ENCODE measurements around the gene MRPL17.

The MRPL17 gene

DNA sequence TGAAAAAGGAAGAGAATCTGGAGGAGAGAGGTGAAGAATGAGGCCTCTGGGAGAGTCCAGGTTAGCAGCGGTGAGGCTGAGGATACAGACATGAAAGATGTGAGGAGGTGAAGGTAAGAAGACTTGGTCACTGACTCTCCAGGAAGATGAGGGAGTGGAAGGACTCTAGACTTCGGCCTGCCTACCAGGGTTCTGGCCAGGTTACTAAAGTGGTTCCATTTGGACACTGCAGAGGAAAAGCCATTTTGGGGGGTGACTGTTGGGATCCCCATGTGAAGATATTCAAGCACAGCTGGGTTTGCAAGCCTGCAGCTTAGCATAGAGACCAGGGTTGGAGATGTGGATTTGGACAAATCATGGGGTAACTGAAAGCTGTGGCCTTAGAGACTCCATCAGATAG lies 35.3 kb downstream of the MRPL17 start:
- WGBS, result 97% methylated on average over 2 of the region's 2 CpGs
- Histone ChIP-seq H2AK5ac (ENCODE audit: low read length, severe bottlenecking) (no peak overlapping the region), H3K27ac (ENCODE audit: low read length, poor library complexity, severe bottlenecking) (no peak overlapping the region)

DNA sequence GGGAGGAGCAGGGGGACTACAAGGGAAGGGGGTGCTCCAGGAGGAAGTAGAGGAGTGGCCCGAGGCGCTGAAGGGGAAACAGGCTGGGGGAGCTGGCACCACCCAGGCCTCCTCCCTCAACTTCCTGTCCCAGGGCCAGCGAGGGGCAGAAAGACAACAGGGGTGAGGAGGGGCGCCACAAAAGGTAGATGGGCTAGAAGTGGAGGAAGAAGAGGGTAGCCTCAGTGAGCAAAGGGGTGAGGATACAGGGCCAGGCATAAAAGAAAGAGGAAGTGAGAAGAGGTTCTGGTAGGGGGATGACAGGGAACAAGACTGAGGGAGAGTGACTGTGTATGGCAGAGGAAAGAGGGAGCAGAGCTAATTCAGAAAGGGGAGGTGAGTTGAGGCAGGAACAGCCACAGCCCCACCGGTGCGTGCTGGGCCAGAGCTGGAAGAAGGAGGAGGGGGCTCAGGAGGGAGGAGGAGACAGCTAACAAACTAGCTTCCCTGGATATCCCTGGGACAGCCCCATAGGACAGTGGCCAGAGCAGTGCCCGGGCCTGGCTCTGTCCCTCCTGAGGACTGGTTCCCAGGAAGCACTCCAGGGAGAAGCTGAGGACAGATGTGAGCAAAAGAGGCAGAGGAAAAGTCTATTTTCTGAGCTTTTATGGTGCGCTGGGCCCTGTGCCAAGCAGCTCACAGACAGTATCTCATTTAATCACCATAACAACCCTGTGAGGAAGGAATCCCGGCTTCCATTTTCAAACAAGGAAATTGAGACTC lies 36.0 kb downstream of the MRPL17 start:
- no peak overlapping the region for H3K4me2 ChIP-seq (ENCODE audit: low read length, poor library complexity, severe bottlenecking)
- H2BK120ac ChIP-seq (ENCODE audit: low read depth, low read length), result peak overlapping the region; percentile 93
- H3K79me1 ChIP-seq (replicated peaks; ENCODE audit: low read length, poor library complexity, severe bottlenecking), result no peaks in the 10 kb centered on the region
- H4K8ac ChIP-seq (ENCODE audit: low read length), result peak overlapping the region; percentile 93
- H3K27me3 ChIP-seq (ENCODE audit: control insufficient read depth in 1 of 2, insufficient read depth in 1 of 2, low read length in 2 of 2), result peaks cover 30 to 67% of the 10 kb centered on the region in 2 experiments
- H2BK12ac ChIP-seq (ENCODE audit: low read length in 2 of 2), result peak overlapping the region; percentile 91 to 97
- no peak overlapping the region for H3K4me3 ChIP-seq (ENCODE audit: insufficient read depth in 1 of 2, low read depth in 1 of 2, low read length in 2 of 2)
- peak; percentile 64 for DNase-seq
- peaks cover 5% of the 10 kb centered on the region for H3K9me3 ChIP-seq (ENCODE audit: control insufficient read depth, low read length)
- 26% methylated on average over 9 of the region's 9 CpGs for WGBS
- H3K4me1 ChIP-seq (ENCODE audit: control insufficient read depth, insufficient read depth, low read depth, low read length), result peaks cover 14% of the 10 kb centered on the region
- no peaks in the 10 kb centered on the region for H3K36me3 ChIP-seq (ENCODE audit: control insufficient read depth in 1 of 2, insufficient read depth in 2 of 2, low read depth in 1 of 2, low read length in 2 of 2)
- H3K27ac ChIP-seq (ENCODE audit: low read length, poor library complexity, severe bottlenecking), result no peak overlapping the region
- H2BK15ac ChIP-seq (ENCODE audit: low read depth, poor library complexity, severe bottlenecking), result peak overlapping the region; percentile 85
- H2BK5ac ChIP-seq (ENCODE audit: low read depth, low read length, poor library complexity, severe bottlenecking), result no peak overlapping the region
- H2AK5ac ChIP-seq (ENCODE audit: low read length, severe bottlenecking), result no peak overlapping the region
- peak overlapping the region in 1 of 2 experiments; percentile 82 for H3K14ac ChIP-seq (ENCODE audit: low read length in 2 of 2)
- peak overlapping the region; percentile 68 to 87 for H3K18ac ChIP-seq (ENCODE audit: low read depth in 1 of 2, low read length in 2 of 2)
- peak overlapping the region; percentile 16 for H2AFZ ChIP-seq (ENCODE audit: low read depth, low read length)
- peak overlapping the region; percentile 89 to 92 for H3K4ac ChIP-seq (ENCODE audit: low read depth in 1 of 2, low read length in 2 of 2)
- peak overlapping the region; percentile 94 for H4K91ac ChIP-seq (ENCODE audit: low read length)
- H3K23ac ChIP-seq (ENCODE audit: low read length in 2 of 2), result peak overlapping the region in 1 of 2 experiments; percentile 34
- no peak overlapping the region for H3K9ac ChIP-seq (ENCODE audit: low read length)

More for the DNA sequence above, 35.3 kb downstream of the MRPL17 start:
- Histone ChIP-seq H4K8ac (ENCODE audit: low read length) (no peak overlapping the region), H2BK120ac (ENCODE audit: low read depth, low read length) (no peak overlapping the region), H3K4ac (ENCODE audit: low read depth in 1 of 2, low read length in 2 of 2) (peak overlapping the region in 1 of 2 experiments; percentile 33), H4K91ac (ENCODE audit: low read length) (no peak overlapping the region), H2BK5ac (ENCODE audit: low read depth, low read length, poor library complexity, severe bottlenecking) (no peak overlapping the region), H3K4me3 (ENCODE audit: insufficient read depth in 1 of 2, low read depth in 1 of 2, low read length in 2 of 2) (no peak overlapping the region), H3K4me2 (ENCODE audit: low read length, poor library complexity, severe bottlenecking) (no peak overlapping the region), H3K14ac (ENCODE audit: low read length in 2 of 2) (peak overlapping the region in 1 of 2 experiments; percentile 19), H3K9me3 (ENCODE audit: control insufficient read depth, low read length) (peaks cover 5% of the 10 kb centered on the region), H3K36me3 (ENCODE audit: control insufficient read depth in 1 of 2, insufficient read depth in 2 of 2, low read depth in 1 of 2, low read length in 2 of 2) (no peaks in the 10 kb centered on the region), H2BK15ac (ENCODE audit: low read depth, poor library complexity, severe bottlenecking) (no peak overlapping the region), H3K23ac (ENCODE audit: low read length in 2 of 2) (no peak overlapping the region), H3K9ac (ENCODE audit: low read length) (no peak overlapping the region), H2AFZ (ENCODE audit: low read depth, low read length) (no peak overlapping the region), H3K18ac (ENCODE audit: low read depth in 1 of 2, low read length in 2 of 2) (peak overlapping the region in 1 of 2 experiments; percentile 18), H2BK12ac (ENCODE audit: low read length in 2 of 2) (peak overlapping the region in 1 of 2 experiments; percentile 72), H3K79me1 (replicated peaks; ENCODE audit: low read length, poor library complexity, severe bottlenecking) (no peaks in the 10 kb centered on the region), H3K27me3 (ENCODE audit: control insufficient read depth in 1 of 2, insufficient read depth in 1 of 2, low read length in 2 of 2) (peaks cover 32 to 70% of the 10 kb centered on the region in 2 experiments), H3K4me1 (ENCODE audit: control insufficient read depth, insufficient read depth, low read depth, low read length) (peaks cover 14% of the 10 kb centered on the region)
- no peak for DNase-seq

DNA sequence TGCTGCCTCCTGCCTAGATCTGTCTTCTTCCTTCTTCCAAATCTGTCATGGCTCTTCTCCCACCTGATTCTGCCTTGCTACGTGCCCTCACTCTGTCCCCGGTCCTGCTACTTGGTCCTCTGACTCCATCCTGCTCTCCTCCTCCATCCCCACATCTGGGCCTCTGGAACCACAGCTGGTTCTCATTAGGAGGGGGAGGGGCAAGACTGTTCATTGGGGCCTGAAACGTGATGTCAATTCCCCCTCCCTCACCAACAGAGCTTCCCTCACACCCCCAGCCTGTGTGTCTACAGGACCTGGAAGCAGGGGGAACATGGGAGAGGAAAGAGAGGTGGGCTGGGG lies 36.6 kb downstream of the MRPL17 start:
- H3K79me1 ChIP-seq (replicated peaks; ENCODE audit: low read length, poor library complexity, severe bottlenecking), result no peaks in the 10 kb centered on the region
- peak overlapping the region; percentile 93 for H2BK120ac ChIP-seq (ENCODE audit: low read depth, low read length)
- H3K18ac ChIP-seq (ENCODE audit: low read depth in 1 of 2, low read length in 2 of 2), result peak overlapping the region; percentile 68 to 87
- H3K9ac ChIP-seq (ENCODE audit: low read length), result peak overlapping the region; percentile 14
- H3K27me3 ChIP-seq (ENCODE audit: control insufficient read depth in 1 of 2, insufficient read depth in 1 of 2, low read length in 2 of 2), result peaks cover 27 to 65% of the 10 kb centered on the region in 2 experiments
- peak overlapping the region; percentile 94 for H4K91ac ChIP-seq (ENCODE audit: low read length)
- H3K4me1 ChIP-seq (ENCODE audit: control insufficient read depth, insufficient read depth, low read depth, low read length), result peaks cover 14% of the 10 kb centered on the region
- H3K23ac ChIP-seq (ENCODE audit: low read length in 2 of 2), result no peak overlapping the region
- H2BK12ac ChIP-seq (ENCODE audit: low read length in 2 of 2), result peak overlapping the region; percentile 91 to 97
- H3K9me3 ChIP-seq (ENCODE audit: control insufficient read depth, low read length), result peaks cover 5% of the 10 kb centered on the region
- no peak overlapping the region for H2BK5ac ChIP-seq (ENCODE audit: low read depth, low read length, poor library complexity, severe bottlenecking)
- peak overlapping the region in 1 of 2 experiments; percentile 51 for H3K4me3 ChIP-seq (ENCODE audit: insufficient read depth in 1 of 2, low read depth in 1 of 2, low read length in 2 of 2)
- 27% methylated on average over 2 of the region's 3 CpGs for WGBS
- no peak overlapping the region for H3K4me2 ChIP-seq (ENCODE audit: low read length, poor library complexity, severe bottlenecking)
- DNase-seq, result peak; percentile 56
- H3K14ac ChIP-seq (ENCODE audit: low read length in 2 of 2), result peak overlapping the region in 1 of 2 experiments; percentile 82
- peak overlapping the region; percentile 89 to 92 for H3K4ac ChIP-seq (ENCODE audit: low read depth in 1 of 2, low read length in 2 of 2)
- peak overlapping the region; percentile 21 for H2AFZ ChIP-seq (ENCODE audit: low read depth, low read length)
- no peak overlapping the region for H3K27ac ChIP-seq (ENCODE audit: low read length, poor library complexity, severe bottlenecking)
- peak overlapping the region; percentile 93 for H4K8ac ChIP-seq (ENCODE audit: low read length)
- no peak overlapping the region for H2AK5ac ChIP-seq (ENCODE audit: low read length, severe bottlenecking)
- no peaks in the 10 kb centered on the region for H3K36me3 ChIP-seq (ENCODE audit: control insufficient read depth in 1 of 2, insufficient read depth in 2 of 2, low read depth in 1 of 2, low read length in 2 of 2)
- peak overlapping the region; percentile 85 for H2BK15ac ChIP-seq (ENCODE audit: low read depth, poor library complexity, severe bottlenecking)

DNA sequence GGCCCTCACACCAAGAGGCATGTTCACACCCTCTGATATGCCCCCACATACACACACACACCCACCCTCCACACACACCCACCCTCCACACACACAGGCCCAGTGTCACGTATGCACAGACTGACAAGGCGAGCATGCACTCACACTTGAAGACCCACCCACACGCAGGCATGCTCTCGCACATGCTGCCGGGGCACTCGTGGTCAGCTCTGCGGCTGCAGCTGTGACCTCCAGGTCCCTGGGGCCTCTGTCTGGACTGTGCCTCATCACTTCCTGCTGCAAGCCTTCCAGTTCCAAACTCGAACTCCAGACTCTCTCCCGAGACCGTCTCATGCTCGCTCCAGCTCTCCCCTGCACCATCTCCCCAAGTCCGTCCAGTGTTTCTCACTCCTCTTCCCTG lies 37.1 kb downstream of the MRPL17 start:
- Histone ChIP-seq H2AFZ (ENCODE audit: low read depth, low read length) (no peak overlapping the region), H3K23ac (ENCODE audit: low read length in 2 of 2) (no peak overlapping the region), H3K4ac (ENCODE audit: low read depth in 1 of 2, low read length in 2 of 2) (peak overlapping the region; percentile 89 to 92), H3K9me3 (ENCODE audit: control insufficient read depth, low read length) (peaks cover 5% of the 10 kb centered on the region), H3K9ac (ENCODE audit: low read length) (peak overlapping the region; percentile 14), H3K27me3 (ENCODE audit: control insufficient read depth in 1 of 2, insufficient read depth in 1 of 2, low read length in 2 of 2) (peaks cover 24 to 60% of the 10 kb centered on the region in 2 experiments), H2BK12ac (ENCODE audit: low read length in 2 of 2) (peak overlapping the region; percentile 91 to 97), H3K27ac (ENCODE audit: low read length, poor library complexity, severe bottlenecking) (no peak overlapping the region), H4K91ac (ENCODE audit: low read length) (peak overlapping the region; percentile 94), H3K79me1 (replicated peaks; ENCODE audit: low read length, poor library complexity, severe bottlenecking) (no peaks in the 10 kb centered on the region), H2BK120ac (ENCODE audit: low read depth, low read length) (peak overlapping the region; percentile 93), H3K4me1 (ENCODE audit: control insufficient read depth, insufficient read depth, low read depth, low read length) (peaks cover 14% of the 10 kb centered on the region), H4K8ac (ENCODE audit: low read length) (peak overlapping the region; percentile 93), H3K18ac (ENCODE audit: low read depth in 1 of 2, low read length in 2 of 2) (peak overlapping the region; percentile 68 to 87), H2BK15ac (ENCODE audit: low read depth, poor library complexity, severe bottlenecking) (no peak overlapping the region), H3K4me3 (ENCODE audit: insufficient read depth in 1 of 2, low read depth in 1 of 2, low read length in 2 of 2) (peak overlapping the region in 1 of 2 experiments; percentile 51), H3K4me2 (ENCODE audit: low read length, poor library complexity, severe bottlenecking) (no peak overlapping the region), H2AK5ac (ENCODE audit: low read length, severe bottlenecking) (no peak overlapping the region), H3K14ac (ENCODE audit: low read length in 2 of 2) (peak overlapping the region in 1 of 2 experiments; percentile 82), H3K36me3 (ENCODE audit: control insufficient read depth in 1 of 2, insufficient read depth in 2 of 2, low read depth in 1 of 2, low read length in 2 of 2) (peaks cover 0 to 4% of the 10 kb centered on the region in 2 experiments), H2BK5ac (ENCODE audit: low read depth, low read length, poor library complexity, severe bottlenecking) (no peak overlapping the region)
- DNase-seq, result peak; percentile 91
- 1% methylated on average over 12 of the region's 12 CpGs for WGBS

Data from mesenchymal stem cell (in vitro differentiated cells and primary cell).